Muscle of back (tissue), 11 donors: ENCODE data around the gene R3HDM4. TPM values are rescaled to one million over a fixed set of nuclear protein-coding genes. Genes with fewer than 3 reads are reported as not detected.
"Not testable (repeated sequence)": the region's sequence is repeated elsewhere in the genome, so short reads cannot be mapped to it uniquely, and the experiment has no call there.

Source experiments
- DNase-seq, 3 donors: peaks; one replicate each; pipeline versions ENCODE4 v3.0.0 to v3.0.0-alpha.2; 2013
- polyA plus RNA-seq, 10 donors: library from polyadenylated mRNA; unstranded; fragments of 120-200 nt; gene quantifications; one replicate each; pipeline ENCODE4 v1.2.1, GENCODE V29; 2013; ENCODE audit not compliant: insufficient read length in 10 of 10

Gene R3HDM4
- polyA plus RNA-seq, 10 donors: 20.5 to 47.8 (median 30.2) TPM

- not testable (repeated sequence) for DNase-seq
Observed at GRCh38 chr19:877992-878660, 34.9 kb downstream of the R3HDM4 start.

- DNase-seq: no peak
Observed at GRCh38 chr19:876780-877314, 36.2 kb downstream of the R3HDM4 start.

- DNase-seq: no peak
Observed at GRCh38 chr19:876089-876488, 36.9 kb downstream of the R3HDM4 start.

- no peak for DNase-seq
Observed at GRCh38 chr19:875265-875879, 37.6 kb downstream of the R3HDM4 start.

- DNase-seq: peak in 1 of 3 donors; percentile 53
Observed at GRCh38 chr19:873561-874041, 39.4 kb downstream of the R3HDM4 start.

GRCh38 chr19:873084-873483 is 39.9 kb downstream of the R3HDM4 start:
- DNase-seq: no peak

GRCh38 chr19:872266-872951 is 40.6 kb downstream of the R3HDM4 start:
- peak in 1 of 3 donors; percentile 69 for DNase-seq

- peak in 1 of 3 donors; percentile 56 for DNase-seq
Observed at GRCh38 chr19:871446-872265, 41.4 kb downstream of the R3HDM4 start.

- DNase-seq: peak; percentile 51 to 70 (median 62)
Observed at GRCh38 chr19:870963-871401, 42.0 kb downstream of the R3HDM4 start.

GRCh38 chr19:870314-870713 is 42.7 kb downstream of the R3HDM4 start:
- no peak for DNase-seq

- peak; percentile 46 to 91 (median 80) for DNase-seq
Observed at GRCh38 chr19:869245-870177, 43.5 kb downstream of the R3HDM4 start.

- no peak for DNase-seq
Observed at GRCh38 chr19:868458-869244, 44.4 kb downstream of the R3HDM4 start.

GRCh38 chr19:867855-868457 is 45.1 kb downstream of the R3HDM4 start:
- DNase-seq: no peak

GRCh38 chr19:867301-867793 is 45.7 kb downstream of the R3HDM4 start:
- DNase-seq: peak in 1 of 3 donors; percentile 66

- DNase-seq: no peak
Observed at GRCh38 chr19:866769-867300, 46.2 kb downstream of the R3HDM4 start.

- no peak for DNase-seq
Observed at GRCh38 chr19:863315-863620, 49.8 kb downstream of the R3HDM4 start.

- DNase-seq: peak in 1 of 3 donors; percentile 67
Observed at GRCh38 chr19:862581-863314, 50.3 kb downstream of the R3HDM4 start.
